Right atrium auricular region (tissue), 2 donors: Measurements from ENCODE around the gene C19orf33. TPM values are rescaled to one million over a fixed set of nuclear protein-coding genes. Genes with fewer than 3 reads are reported as not detected.

Experiments
- DNase-seq: peaks from one replicate; pipeline ENCODE4 v3.0.0-alpha.2; 2019; ENCODE audit warnings: low spot score
- H3K27ac ChIP-seq, 2 donors: fragments of 200-600 bp; sonication (generic); 1 replicate in 1 of 2; 2 replicates in 1 of 2; pipeline ENCODE4 v1.5.1; 2016 to 2019
- H3K27me3 ChIP-seq, 2 donors: fragments of 200-600 bp; sonication (generic); one replicate each; pipeline versions ENCODE4 v1.5.1 to v1.6.0; 2017 to 2019
- H3K36me3 ChIP-seq: fragments of 200-600 bp; sonication (generic); one replicate; pipeline ENCODE4 v1.5.1; 2016
- H3K4me1 ChIP-seq, 2 donors: fragments of 200-600 bp; sonication (generic); one replicate each; pipeline versions ENCODE4 v1.5.1 to v1.6.0; 2017 to 2019
- H3K4me3 ChIP-seq, 2 donors: fragments of 200-600 bp; sonication (generic); 1 replicate in 1 of 2; 2 replicates in 1 of 2; pipeline ENCODE4 v1.5.1; 2017 to 2019; ENCODE audit warnings: mild to moderate bottlenecking in 1 of 2, moderate library complexity in 1 of 2
- H3K9me3 ChIP-seq, 2 donors: fragments of 200-600 bp; sonication (generic); one replicate each; pipeline ENCODE4 v1.5.1; 2019
- total RNA-seq, 2 donors: library from RNA; depleted of rRNA; stranded (reverse); fragments of >200 nt; gene quantifications; one replicate each; pipeline ENCODE4 v1.1.0, GENCODE V29; 2016
- TF ChIP-seq, protein P1 (sequence below), 2 donors: fragments of 200-600 bp; sonication (generic); IDR thresholded peaks; one replicate each; pipeline ENCODE4 v1.5.1; 2019; ENCODE audit warnings: antibody characterized with exemption in 2 of 2

C19orf33 gene
- total RNA-seq, 2 donors from 2014 or later: 18.9 to 48.6 TPM

DNA sequence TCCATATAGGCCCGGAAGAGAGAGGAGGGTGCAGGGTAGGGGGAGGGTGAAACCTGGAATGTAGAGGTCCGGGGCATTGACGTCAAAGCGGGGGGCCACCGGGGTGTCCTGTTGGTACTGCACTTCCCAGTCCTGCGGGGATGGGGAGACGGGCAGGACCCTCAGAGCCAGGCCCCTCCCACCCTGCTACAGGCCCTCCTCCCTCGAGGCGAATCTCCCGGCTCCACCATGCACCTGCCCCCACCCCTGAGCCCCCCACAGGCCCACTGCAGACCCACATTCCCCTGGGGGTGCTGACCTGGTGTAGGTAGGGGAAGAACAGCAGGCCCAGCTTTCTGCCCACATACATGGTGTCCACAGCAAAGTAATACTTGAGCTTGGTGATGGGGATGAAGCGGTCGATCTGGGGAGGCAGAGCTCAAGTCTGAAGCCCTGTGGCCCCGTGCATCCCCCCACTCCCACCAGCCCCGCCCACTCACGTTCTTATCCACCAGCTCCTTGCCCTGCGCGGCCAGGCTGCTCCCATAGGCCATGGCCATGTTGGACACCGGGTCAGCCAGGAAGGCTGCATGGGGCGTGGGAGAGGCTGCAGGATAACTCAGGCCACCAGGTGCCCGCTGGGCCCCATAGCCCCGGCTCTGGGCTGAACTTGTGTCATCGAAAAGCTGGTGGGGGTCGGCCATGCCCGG, 5.0 kb downstream of the C19orf33 start:
- Histone ChIP-seq H3K9me3 (no peaks in the 10 kb centered on the region), H3K27ac (no peak overlapping the region), H3K36me3 (peaks cover 13% of the 10 kb centered on the region), H3K4me1 (no peaks in the 10 kb centered on the region), H3K4me3 (no peak overlapping the region), H3K27me3 (no peaks in the 10 kb centered on the region)
- DNase-seq: no peak
- TF ChIP-seq, protein P1, sequence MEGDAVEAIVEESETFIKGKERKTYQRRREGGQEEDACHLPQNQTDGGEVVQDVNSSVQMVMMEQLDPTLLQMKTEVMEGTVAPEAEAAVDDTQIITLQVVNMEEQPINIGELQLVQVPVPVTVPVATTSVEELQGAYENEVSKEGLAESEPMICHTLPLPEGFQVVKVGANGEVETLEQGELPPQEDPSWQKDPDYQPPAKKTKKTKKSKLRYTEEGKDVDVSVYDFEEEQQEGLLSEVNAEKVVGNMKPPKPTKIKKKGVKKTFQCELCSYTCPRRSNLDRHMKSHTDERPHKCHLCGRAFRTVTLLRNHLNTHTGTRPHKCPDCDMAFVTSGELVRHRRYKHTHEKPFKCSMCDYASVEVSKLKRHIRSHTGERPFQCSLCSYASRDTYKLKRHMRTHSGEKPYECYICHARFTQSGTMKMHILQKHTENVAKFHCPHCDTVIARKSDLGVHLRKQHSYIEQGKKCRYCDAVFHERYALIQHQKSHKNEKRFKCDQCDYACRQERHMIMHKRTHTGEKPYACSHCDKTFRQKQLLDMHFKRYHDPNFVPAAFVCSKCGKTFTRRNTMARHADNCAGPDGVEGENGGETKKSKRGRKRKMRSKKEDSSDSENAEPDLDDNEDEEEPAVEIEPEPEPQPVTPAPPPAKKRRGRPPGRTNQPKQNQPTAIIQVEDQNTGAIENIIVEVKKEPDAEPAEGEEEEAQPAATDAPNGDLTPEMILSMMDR (IDR thresholded peaks at IDR 0.05): no peak

DNA sequence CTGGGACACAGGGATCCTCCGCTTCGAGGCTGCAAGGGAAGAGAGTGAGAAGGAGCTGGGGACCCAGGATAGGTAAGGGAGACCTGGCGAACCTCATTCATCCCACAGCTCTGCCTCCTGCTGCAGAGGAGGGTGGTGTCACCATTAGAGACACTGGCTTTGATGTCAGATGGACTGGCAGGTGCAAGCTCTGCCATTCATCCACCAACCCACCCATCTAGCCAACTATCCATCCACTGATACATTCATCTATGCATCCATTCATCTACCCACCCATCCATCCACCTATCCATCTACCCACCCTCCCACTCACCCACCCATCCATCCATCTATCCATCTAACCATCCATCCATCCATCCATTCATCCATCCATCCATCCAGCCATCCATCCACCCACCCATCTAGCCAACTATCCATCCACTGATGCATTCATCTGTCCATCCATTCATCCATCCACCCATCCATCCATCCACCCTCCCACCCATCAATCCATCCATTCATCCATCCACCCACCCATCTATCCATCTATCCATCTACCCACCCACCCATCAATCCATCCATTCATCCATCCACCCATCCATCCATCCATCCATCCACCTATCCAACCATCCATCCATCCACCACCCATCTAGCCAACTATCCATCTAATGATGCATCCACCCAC, 5.7 kb downstream of the C19orf33 start:
- TF ChIP-seq, protein P1 (IDR thresholded peaks at IDR 0.05): no peak

DNA sequence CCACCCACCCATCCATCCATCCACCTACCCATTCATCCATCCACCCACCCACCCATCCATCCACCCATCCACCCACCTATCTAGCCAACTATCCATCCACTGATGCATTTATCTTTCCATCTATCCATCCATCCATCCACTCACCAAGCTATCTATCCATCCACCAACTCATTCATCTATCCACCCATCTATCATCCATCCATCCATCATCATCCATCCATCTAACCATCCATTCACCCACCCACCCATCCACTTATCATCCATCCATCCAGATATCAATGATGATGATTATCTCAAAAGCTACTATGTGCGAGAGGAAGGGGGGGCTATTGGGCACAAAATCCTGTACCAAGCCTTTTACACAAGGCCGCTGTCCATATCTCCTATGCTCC, 6.2 kb downstream of the C19orf33 start:
- TF ChIP-seq, protein P1 (IDR thresholded peaks at IDR 0.05): no peak
- Histone ChIP-seq H3K4me1 (peaks cover 0 to 4% of the 10 kb centered on the region in 2 donors), H3K4me3 (no peak overlapping the region), H3K27me3 (no peaks in the 10 kb centered on the region), H3K27ac (no peak overlapping the region), H3K9me3 (no peaks in the 10 kb centered on the region), H3K36me3 (peaks cover 9% of the 10 kb centered on the region)
- no peak for DNase-seq

More for the DNA sequence above, 5.7 kb downstream of the C19orf33 start:
- Histone ChIP-seq H3K27ac (no peak overlapping the region), H3K27me3 (no peaks in the 10 kb centered on the region), H3K9me3 (no peaks in the 10 kb centered on the region), H3K4me1 (no peaks in the 10 kb centered on the region), H3K4me3 (no peak overlapping the region), H3K36me3 (peaks cover 13% of the 10 kb centered on the region)
- no peak for DNase-seq

DNA sequence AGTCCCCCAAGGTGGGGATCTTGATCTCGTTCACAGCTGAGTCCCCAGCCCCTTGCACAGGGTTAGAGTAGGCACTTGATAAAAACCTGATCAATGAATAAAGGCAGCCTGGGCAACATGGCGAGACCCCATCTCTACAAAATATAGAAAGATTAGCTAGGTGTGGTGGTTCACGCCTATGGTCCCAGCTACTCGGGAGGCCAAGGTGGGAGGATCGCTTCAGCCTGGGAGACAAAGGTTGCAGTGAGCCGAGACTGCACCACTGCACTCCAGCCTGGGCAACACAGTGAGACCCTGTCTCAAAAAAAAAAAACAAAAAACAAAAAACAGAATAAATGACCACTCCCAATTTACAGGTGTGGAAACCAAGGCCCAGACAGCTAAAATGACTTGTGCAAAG, 6.9 kb downstream of the C19orf33 start:
- TF ChIP-seq, protein P1 (IDR thresholded peaks at IDR 0.05): no peak
- H3K9me3 ChIP-seq: no peaks in the 10 kb centered on the region
- H3K27ac ChIP-seq: no peak overlapping the region
- H3K27me3 ChIP-seq: no peaks in the 10 kb centered on the region
- no peak for DNase-seq
- H3K36me3 ChIP-seq: peaks cover 6% of the 10 kb centered on the region
- H3K4me3 ChIP-seq: no peak overlapping the region
- peaks cover 0 to 6% of the 10 kb centered on the region in 2 donors for H3K4me1 ChIP-seq

DNA sequence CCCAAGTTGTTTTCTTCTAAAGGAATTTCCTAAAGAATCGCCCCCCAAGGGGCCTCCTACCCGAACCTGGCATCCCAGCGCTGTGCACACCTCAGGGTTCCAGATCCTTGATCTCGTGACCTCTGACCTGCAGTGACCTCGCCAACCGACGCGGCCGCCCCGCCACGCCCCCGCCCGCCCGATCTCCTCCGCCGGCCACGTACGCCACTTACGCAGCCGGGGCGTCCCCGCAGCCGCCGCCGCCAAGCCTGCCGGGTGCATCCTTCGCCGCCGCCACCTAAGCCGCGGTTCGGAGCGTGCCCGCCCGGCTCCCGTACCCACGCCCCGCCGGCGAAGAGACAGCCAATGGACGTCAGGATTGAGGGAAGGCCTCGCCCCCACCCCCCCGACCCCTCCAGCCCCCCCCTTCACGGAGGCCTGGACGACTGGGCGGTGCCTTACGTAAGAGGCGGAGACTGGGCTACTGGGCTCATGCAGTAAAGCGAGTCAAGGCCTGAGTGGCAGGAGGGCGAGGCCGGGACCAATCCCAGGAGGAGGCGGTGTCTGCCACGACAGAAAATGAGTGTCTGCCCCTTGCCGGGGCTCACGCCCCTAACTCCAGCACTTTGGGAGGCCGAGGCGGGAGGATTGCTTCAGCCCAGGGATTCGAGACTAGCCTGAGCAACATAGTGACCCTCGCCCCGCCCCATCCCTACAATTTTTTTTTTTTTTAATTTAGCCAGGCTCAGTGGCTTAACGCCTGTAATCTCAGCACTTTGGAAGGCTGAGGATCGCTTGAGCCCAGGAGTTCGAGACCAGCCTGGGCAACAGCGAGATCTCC, 11.8 kb downstream of the C19orf33 start, which contains the start of gene YIF1B:
TSS of gene YIF1B (minus strand) at position 291 of the 820 bp plus-strand sequence. CDS start at position 261, 30 bp downstream.
- Histone ChIP-seq H3K36me3 (no peaks in the 10 kb centered on the region), H3K27ac (peak within 1 kb of the TSS; percentile 82 to 87), H3K4me3 (peak within 1 kb of the TSS; percentile 71 to 76), H3K27me3 (no peaks in the 10 kb centered on the region), H3K9me3 (no peaks in the 10 kb centered on the region), H3K4me1 (peaks cover 0 to 36% of the 10 kb centered on the region in 2 donors)
- peak; percentile 98 for DNase-seq
- TF ChIP-seq, protein P1 (IDR thresholded peaks at IDR 0.05): no peak
